HCT116 (cell line): Measurements from ENCODE around the gene ZNG1A. TPM values are rescaled to one million over a fixed set of nuclear protein-coding genes. Genes with fewer than 3 reads are reported as not detected.
A peak's percentile ranks its signal among the peaks of the same experiment; 100 is the strongest.
"Not testable (repeated sequence)": the region's sequence is repeated elsewhere in the genome, so short reads cannot be mapped to it uniquely, and the experiment has no call there.

Experiments used
- ATAC-seq: fragments of 200-7000 bp; cut with Tn5 transposase; 2 replicates; pipeline ENCODE4 v1.9.1; 2020; ENCODE audit warnings: mild to moderate bottlenecking, moderate library complexity
- BruUV-seq: library from RNA; stranded (reverse); fragments of 400-500 nt; replicated peaks from 2 replicates; lab custom pipeline; 2021; lab: Mats Ljungman, UMichigan
- CTCF ChIA-PET: fragments of 300-600 bp; sonication (Branson Sonifier 250); formaldehyde crosslinking; loops from one replicate; lab custom pipeline; 2021; ENCODE audit warnings: antibody characterized with exemption; lab: Charles Lee
- POLR2A ChIA-PET: fragments of 300-600, 350-600 bp; sonication (Branson Sonifier 250); formaldehyde crosslinking; loops from one replicate; lab custom pipeline; 2021; ENCODE audit warnings: antibody characterized with exemption; lab: Charles Lee
- RAD21 ChIA-PET, 2 experiments: fragments of 300-600 bp; sonication (Branson Sonifier 250); formaldehyde crosslinking; loops; one replicate each; lab custom pipeline; 2023; ENCODE audit warnings: low total read pairs in 2 of 2; ENCODE audit not compliant: uncharacterized antibody in 2 of 2, unreplicated experiment in 2 of 2, low non-redundant PET in 1 of 2; lab: Charles Lee
- DNase-seq: peaks from one replicate; pipeline ENCODE4 v3.0.0-alpha.2; 2010; ENCODE audit warnings: low read depth, low spot score
- H2AFZ ChIP-seq: fragments of 200-600 bp; shearing (Covaris generic), sonication (generic); 2 replicates; pipeline ENCODE4 v1.6.1; 2017; ENCODE audit warnings: low read depth, mixed run types, mixed read lengths, antibody characterized with exemption, low read length; ENCODE audit not compliant: poor library complexity, severe bottlenecking
- H3K27ac ChIP-seq: 2 replicates; pipeline ENCODE4 v1.5.1; 2012; ENCODE audit warnings: low read depth, low read length
- H3K27me3 ChIP-seq: fragments of 200-600 bp; sonication (generic); 2 replicates; pipeline ENCODE4 v1.6.1; 2016; ENCODE audit warnings: mixed run types, low read length, mixed read lengths; ENCODE audit not compliant: insufficient read depth
- H3K36me3 ChIP-seq, 2 experiments: fragments of 200-500 bp in 1 of 2; fragments of 200-600 bp in 1 of 2; sonication (Bioruptor generic) in 1 of 2; sonication (generic) in 1 of 2; 2 replicates each; pipeline versions ENCODE4 v1.5.1 to v1.6.1; 2014 to 2016; ENCODE audit warnings: low read length in 2 of 2, inconsistent platforms in 1 of 2, mixed read lengths in 1 of 2, mixed run types in 1 of 2; ENCODE audit not compliant: insufficient read depth in 2 of 2, control insufficient read depth in 1 of 2
- H3K4me1 ChIP-seq, 2 experiments: fragments of 200-600 bp in 1 of 2; sonication (generic) in 1 of 2; 2 replicates each; pipeline versions ENCODE4 v1.5.1 to v1.6.1; 2012 to 2017; ENCODE audit warnings: low read length in 2 of 2, inconsistent platforms in 1 of 2, mild to moderate bottlenecking in 1 of 2, mixed read lengths in 1 of 2, mixed run types in 1 of 2, moderate library complexity in 1 of 2; ENCODE audit not compliant: insufficient read depth in 2 of 2, control insufficient read depth in 1 of 2
- H3K4me2 ChIP-seq: fragments of 200-600 bp; sonication (generic); 2 replicates; pipeline ENCODE4 v1.6.1; 2017; ENCODE audit warnings: mixed run types, low read length, mixed read lengths
- H3K4me3 ChIP-seq, 2 experiments: fragments of 200-600 bp in 1 of 2; sonication (generic) in 1 of 2; replicated peaks in 1 of 2; 2 replicates each; pipeline ENCODE4 v1.5.1; 2011 to 2016; ENCODE audit warnings: low read length in 2 of 2, control low read depth in 1 of 2, low read depth in 1 of 2, mild to moderate bottlenecking in 1 of 2, mixed read lengths in 1 of 2, mixed run types in 1 of 2
- H3K79me2 ChIP-seq: fragments of 200-600 bp; sonication (generic); 2 replicates; pipeline ENCODE4 v1.6.1; 2017; ENCODE audit warnings: mild to moderate bottlenecking, mixed run types, low read length, moderate library complexity, mixed read lengths; ENCODE audit not compliant: insufficient read depth
- H3K9ac ChIP-seq: fragments of 200-600 bp; sonication (generic); 2 replicates; pipeline ENCODE4 v1.6.1; 2016; ENCODE audit warnings: low read length, mixed read lengths
- H3K9me2 ChIP-seq: fragments of 200-600 bp; sonication (generic), shearing (Covaris generic); 2 replicates; pipeline ENCODE4 v1.6.1; 2017; ENCODE audit warnings: mixed run types, mild to moderate bottlenecking, moderate library complexity; ENCODE audit not compliant: insufficient read depth
- H3K9me3 ChIP-seq, 2 experiments: fragments of 200-500 bp in 1 of 2; fragments of 200-600 bp in 1 of 2; sonication (Bioruptor generic) in 1 of 2; sonication (generic) in 1 of 2; 2 replicates each; pipeline ENCODE4 v1.6.1; 2014 to 2017; ENCODE audit warnings: low read length in 2 of 2, mixed read lengths in 2 of 2, inconsistent platforms in 1 of 2, low read depth in 1 of 2, mild to moderate bottlenecking in 1 of 2, mixed run types in 1 of 2, moderate library complexity in 1 of 2; ENCODE audit not compliant: control insufficient read depth in 1 of 2, insufficient read depth in 1 of 2
- H4K20me1 ChIP-seq: fragments of 200-600 bp; sonication (generic), shearing (Covaris generic); 2 replicates; pipeline ENCODE4 v1.6.1; 2017; ENCODE audit warnings: mixed run types, mild to moderate bottlenecking, moderate library complexity; ENCODE audit not compliant: insufficient read depth
- intact Hi-C: fragments of 100-400 bp; cut with micrococcal nuclease; formaldehyde crosslinking; loops from 2 replicates; pipeline ENCODE4 v1.10.0; 2022
- total RNA-seq: library from RNA; stranded (reverse); gene quantifications from one replicate; pipeline ENCODE4 v1.2.1, GENCODE V29; 2021; ENCODE audit not compliant: unreplicated experiment

ZNG1A gene
- total RNA-seq, 1 experiment from 2014 or later, result 48.5 TPM

GRCh38 chr9:112589-113467 is 66.0 kb downstream of the ZNG1A start:
- H3K9ac ChIP-seq, CTCF ChIA-PET, RAD21 ChIA-PET, H4K20me1 ChIP-seq, H3K79me2 ChIP-seq, ATAC-seq, H3K4me2 ChIP-seq, intact Hi-C loops, H3K9me3 ChIP-seq, H3K4me1 ChIP-seq, H3K36me3 ChIP-seq, DNase-seq, H3K9me2 ChIP-seq, H3K27me3 ChIP-seq, BruUV-seq, H3K27ac ChIP-seq, POLR2A ChIA-PET, H2AFZ ChIP-seq, H3K4me3 ChIP-seq: not testable (repeated sequence)

DNA sequence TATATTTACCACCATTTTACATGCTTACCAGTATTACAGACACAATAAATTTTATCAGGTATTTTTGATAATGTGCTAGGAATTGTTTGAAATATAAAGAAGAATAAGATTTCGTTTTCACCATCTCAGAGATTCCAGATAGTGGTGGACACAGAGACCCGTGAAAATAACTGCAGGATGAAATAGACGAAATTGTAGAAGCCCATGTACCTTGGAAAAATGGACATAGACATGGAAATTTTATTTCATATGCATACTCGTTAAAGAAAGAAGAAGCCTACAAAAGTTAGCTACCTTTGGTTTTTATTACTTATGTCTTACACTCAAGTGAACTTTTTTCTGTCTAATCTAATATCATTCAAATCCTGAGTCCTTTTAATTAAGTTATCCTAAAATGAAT is 68.2 kb downstream of the ZNG1A start:
- H3K36me3 ChIP-seq, H3K4me1 ChIP-seq, H3K9me3 ChIP-seq, H4K20me1 ChIP-seq, CTCF ChIA-PET, H3K9me2 ChIP-seq, POLR2A ChIA-PET, H3K4me3 ChIP-seq, BruUV-seq, H3K27ac ChIP-seq, RAD21 ChIA-PET, H2AFZ ChIP-seq, ATAC-seq, H3K4me2 ChIP-seq, H3K79me2 ChIP-seq, intact Hi-C loops, H3K27me3 ChIP-seq, H3K9ac ChIP-seq, DNase-seq: not testable (repeated sequence)

DNA sequence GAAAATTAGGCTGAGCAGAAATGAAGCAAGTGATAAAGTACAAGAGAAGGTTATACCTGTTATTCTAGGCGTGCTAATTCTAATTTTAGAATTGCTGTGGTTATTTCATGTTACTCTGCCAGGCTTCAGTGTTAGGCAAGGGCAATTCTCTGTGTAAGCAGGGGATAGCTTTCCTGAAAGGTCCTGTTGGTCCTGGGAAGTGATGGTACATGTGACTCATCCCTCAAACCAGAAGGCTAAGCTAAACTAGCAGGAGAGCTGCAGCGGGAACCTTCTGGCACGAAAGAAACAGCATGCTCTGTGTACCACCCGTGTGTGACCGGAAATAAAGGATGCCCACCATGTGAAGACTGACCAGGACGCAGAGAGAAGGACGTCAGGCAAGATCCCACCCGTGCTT is 69.3 kb downstream of the ZNG1A start:
- DNase-seq, intact Hi-C loops, H3K9ac ChIP-seq, H4K20me1 ChIP-seq, H3K9me2 ChIP-seq, RAD21 ChIA-PET, H2AFZ ChIP-seq, H3K79me2 ChIP-seq, BruUV-seq, H3K9me3 ChIP-seq, H3K4me3 ChIP-seq, H3K4me2 ChIP-seq, CTCF ChIA-PET, H3K36me3 ChIP-seq, POLR2A ChIA-PET, H3K27me3 ChIP-seq, H3K4me1 ChIP-seq, H3K27ac ChIP-seq: not testable (repeated sequence)
- ATAC-seq, result peak; percentile 36; the same call in 1 of the 2 replicates

GRCh38 chr9:108742-109495 is 69.9 kb downstream of the ZNG1A start:
- H3K27me3 ChIP-seq, H3K9me2 ChIP-seq, H4K20me1 ChIP-seq, RAD21 ChIA-PET, CTCF ChIA-PET, H3K4me2 ChIP-seq, H3K9me3 ChIP-seq, H2AFZ ChIP-seq, H3K4me1 ChIP-seq, POLR2A ChIA-PET, H3K4me3 ChIP-seq, intact Hi-C loops, H3K36me3 ChIP-seq, H3K27ac ChIP-seq, H3K9ac ChIP-seq, BruUV-seq, DNase-seq, H3K79me2 ChIP-seq: not testable (repeated sequence)
- ATAC-seq, result 0 out of 2 replicates have a peak, but pooled peaks have one; percentile 30
